NOMO-1 (cell line): ENCODE results near the gene TRPM8.
"Not testable (repeated sequence)": the region's sequence is repeated elsewhere in the genome, so short reads cannot be mapped to it uniquely, and the experiment has no call there.

ENCODE experiments used
- DNase-seq, 2 experiments: peaks; one replicate each; lab custom pipeline; 2025; ENCODE audit not compliant: unreplicated experiment in 2 of 2; lab: John Stamatoyannopoulos, UW

Gene TRPM8

DNA sequence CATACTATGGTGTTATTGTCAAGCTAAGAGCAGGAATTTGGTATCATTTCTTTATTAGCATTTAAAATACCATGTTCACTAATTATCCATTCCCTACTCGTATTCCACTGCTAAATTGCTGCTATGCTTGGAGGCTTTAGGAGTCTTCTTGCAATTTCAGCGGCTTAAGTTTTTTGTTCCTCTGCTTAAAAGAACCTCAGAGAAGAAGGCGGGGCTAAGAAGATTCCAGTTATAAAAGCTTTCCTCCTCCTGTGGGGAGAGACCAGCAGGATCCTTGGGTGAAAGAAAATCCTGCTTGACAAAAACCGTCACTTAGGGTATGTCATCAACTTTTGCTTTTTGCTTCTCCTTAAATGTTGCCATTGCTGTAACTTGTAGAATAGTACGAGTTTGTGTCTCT lies at the start of gene TRPM8:
TRPM8 (plus strand) TSS at position 258 of the 400 bp plus-strand sequence. CDS start 9,165 bp downstream, outside the sequence.
- no peak for DNase-seq

DNA sequence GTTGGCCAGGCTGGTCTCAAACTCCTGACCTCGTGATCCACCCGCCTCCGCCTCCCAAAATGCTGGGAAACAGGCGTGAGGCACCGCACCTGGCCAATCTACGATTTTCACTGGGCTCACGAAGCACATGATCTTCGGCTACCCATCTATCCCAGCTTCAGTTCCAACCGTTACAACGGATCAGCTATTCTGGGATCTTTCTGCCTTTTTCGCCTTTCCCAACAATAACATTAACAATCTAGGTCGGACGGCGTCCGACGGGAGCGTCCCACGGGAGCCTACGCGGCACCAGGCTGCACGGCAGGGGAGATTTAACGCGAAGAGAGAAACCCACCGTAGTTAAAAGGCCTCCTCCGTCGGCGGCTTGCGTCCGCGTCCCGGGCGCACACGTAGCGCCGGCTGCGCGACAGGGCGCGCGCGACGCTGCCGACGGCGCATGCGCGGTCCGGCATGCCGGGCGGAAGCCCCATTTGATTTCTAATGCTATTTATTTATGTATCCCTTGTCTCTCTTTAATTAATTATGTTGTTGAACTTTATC lies 49.1 kb upstream of the TRPM8 start, which contains the start of gene MSL3B:
MSL3B (minus strand) TSS at position 394 of the 540 bp plus-strand sequence.
- DNase-seq = no peak

DNA sequence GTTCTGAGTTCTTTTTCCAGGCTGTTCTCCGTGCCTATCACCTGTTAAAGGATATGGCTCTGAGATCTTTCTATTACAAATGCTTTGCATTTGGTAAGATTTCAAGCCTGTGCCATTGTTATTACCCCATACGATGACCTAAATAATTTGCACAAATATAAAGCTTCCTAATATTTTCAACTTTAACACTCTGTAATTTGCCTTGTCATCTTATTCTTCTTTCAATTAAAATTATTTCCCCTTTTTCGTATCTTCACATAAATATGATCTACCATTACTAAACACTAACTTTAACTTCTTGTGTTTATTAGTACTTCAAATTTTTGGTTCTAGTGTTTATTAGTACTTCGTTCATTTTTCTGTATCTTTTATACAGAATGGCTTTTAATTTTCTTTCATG lies 45.7 kb upstream of the TRPM8 start:
- DNase-seq = no peak

DNA sequence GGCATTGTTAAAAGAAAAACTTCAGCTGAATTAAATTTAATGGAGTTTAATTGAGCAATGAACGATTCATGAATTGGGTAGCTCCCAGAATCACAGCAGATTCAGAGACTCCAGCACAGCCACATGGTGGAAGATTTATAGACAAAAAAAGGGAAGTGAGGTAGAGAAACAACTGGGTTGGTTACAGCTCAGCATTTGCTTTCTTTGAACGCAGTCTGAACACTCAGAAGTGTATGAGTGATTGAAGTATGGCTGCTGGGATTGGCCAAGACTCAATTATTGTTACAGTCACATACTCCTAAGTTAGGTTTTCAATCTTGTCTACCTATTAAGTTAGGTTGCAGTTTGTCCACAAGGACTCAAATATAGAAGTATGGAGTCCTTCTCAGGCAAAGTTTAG lies 45.0 kb upstream of the TRPM8 start:
- peak; percentile 76 to 87 for DNase-seq

DNA sequence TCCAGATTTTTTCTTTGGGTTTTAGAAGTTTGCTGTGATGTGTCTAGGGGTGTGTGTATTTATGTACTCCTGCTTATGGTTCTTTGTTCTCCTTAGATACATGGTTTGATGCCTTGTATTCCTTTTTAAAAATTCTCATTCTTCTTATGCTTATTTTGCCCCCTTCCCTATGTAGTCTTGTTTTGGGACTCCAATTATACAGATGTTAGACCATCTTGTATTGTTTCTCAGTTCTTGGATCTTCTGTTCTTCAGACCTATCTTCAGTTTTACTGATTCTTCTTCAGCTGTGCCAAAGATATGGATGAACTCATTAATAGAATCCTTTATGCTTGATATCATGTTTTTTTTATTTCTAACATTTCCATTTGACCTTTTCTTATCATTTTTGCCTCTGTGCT lies 34.8 kb upstream of the TRPM8 start:
- no peak for DNase-seq

DNA sequence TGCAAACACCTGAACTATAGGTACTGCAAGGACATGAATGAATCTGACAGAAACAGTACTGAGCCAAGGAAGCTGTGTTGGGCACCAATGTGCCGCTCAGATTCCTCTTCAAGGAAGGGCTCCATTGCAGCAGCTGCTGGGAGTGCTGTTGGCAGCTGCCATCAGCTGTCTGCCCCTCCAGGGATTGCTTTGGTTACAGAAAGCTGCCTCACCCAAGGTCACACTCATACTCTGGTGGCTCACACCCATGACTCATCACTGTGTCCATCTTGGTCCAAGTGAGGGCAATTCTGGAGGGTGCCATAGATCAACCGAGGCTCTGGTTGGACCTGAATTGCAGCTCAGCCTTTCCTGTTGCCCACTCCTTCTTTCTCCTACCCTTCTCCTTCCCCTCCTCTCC lies 24.4 kb upstream of the TRPM8 start:
- no peak for DNase-seq

DNA sequence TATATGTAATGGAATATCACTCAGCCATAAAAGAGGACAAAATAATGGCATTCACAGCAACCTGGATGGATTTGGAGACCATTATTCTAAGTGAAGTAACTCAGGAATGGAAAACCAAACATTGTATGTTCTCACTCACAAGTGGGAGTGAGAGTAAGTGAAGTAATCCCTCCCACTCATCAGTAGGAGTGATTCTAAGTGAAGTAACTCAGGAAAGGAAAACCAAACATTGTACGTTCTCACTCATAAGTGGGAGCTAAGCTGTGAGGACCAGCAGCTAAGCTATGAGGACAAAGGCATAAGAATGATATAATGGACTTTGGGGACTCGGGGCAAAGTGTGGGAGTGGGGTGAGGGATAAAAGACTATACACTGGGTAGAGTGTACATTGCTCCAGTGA lies 20.9 kb upstream of the TRPM8 start:
- DNase-seq = not testable (repeated sequence)

DNA sequence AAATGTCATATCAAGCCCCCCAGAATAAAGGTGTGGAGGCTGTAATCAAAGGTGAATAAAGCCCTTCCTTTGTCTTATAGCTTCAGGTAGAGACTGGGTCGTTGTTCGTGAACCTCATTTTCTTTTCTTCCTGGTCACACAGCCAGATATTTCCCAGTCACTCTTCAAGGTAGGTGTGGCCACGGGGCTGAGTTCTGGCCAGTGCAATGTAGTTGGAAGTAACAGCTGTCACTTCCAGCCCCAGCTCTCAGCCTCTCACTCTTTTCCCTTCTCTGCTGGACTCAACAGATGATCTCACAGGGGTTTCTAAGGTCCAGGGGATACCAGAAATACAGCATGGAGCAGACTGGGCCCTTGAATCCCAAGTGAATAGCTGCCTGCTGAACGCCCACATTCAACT lies 15.8 kb upstream of the TRPM8 start:
- DNase-seq = no peak

DNA sequence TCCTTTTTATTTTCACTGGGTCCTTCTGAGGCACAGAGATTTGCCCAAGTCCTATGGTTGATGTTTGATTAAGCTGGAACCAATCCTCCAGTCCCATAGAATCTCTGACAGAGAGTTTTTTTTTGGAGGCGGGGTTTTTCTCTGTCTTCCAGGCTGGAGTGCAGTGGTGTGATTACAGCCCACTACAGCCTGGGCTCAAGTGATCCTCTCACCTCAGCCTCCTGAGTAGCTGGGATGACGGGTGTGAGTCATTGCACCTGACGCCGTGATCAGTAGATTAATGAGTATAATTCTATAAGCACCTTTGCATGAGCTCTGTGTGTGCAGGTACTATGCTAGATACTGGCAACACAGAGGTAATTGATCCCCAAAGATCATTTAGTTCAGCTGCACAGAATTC lies 15.3 kb upstream of the TRPM8 start:
- DNase-seq = no peak

DNA sequence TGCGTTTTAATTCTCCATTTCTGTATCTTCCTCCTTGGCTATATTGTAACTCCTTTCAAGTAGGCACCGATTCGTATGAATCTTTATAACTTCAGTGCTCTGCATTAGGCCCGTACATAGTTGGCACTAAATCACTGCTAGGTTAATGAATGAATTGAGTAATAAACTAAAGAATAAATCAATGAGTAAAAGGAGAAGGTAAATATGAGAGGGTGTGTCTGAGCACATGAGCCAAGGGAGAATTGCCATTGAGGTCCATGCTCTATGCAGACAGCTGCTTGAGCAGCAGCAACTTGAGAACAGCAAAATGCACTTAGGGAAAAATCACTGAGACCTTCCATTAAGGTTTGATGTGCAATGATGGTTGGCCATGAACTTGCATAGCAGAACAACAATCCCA lies 11.2 kb upstream of the TRPM8 start:
- DNase-seq = no peak

DNA sequence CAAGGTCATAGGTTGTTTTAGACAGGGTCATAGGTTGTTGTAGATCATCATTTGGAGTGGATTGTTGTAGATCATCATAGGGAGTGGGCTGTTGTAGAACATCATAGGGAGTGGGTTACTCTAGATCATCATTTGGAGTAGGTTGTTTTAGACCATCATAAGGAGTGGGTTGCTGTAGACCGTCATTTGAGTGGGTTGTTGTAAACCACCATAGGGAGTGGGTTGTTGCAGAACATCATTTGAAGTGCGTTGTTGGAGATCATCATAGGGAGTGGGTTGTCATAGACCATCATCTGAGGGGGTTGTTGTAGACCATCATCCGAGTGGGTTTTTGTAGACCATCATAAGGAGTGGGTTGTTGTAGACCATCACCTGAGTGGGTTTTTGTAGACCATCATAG lies 9.5 kb upstream of the TRPM8 start:
- DNase-seq = no peak

DNA sequence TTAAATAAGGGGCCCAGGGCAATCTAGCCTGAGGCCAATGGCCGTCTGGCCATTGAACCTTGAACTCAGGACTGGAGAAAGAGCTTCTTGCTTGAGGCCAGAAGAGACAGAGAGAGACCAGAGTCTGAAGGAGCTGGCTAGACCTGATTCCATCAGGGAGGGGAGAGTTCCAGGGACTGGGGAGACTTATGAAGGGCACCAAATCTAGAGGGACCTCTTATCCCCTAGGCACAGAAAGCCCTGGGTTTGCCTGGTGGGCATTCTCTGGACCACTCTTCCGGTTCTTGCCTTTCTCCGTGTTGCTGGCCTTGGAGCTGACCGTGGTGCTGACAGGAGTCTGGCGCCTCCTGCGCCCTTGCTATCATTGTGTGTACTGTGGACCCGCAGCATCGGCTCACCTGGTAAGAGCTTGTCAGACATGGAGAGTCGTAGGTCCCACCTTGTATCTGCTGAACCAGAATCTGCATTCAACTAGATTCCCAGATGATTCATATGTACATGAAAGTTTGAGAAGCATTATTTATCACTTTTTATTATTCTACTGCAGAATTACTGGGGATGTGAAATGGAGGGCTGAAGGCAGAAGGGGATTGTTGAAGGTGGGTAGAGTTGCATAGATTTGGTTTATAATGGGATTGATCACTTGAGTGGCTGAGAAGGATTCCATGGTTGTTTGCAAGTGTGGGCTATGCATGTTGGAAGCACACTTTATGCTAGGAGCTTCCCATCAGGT lies 4.3 kb upstream of the TRPM8 start:
- DNase-seq = peak; percentile 6 to 7

DNA sequence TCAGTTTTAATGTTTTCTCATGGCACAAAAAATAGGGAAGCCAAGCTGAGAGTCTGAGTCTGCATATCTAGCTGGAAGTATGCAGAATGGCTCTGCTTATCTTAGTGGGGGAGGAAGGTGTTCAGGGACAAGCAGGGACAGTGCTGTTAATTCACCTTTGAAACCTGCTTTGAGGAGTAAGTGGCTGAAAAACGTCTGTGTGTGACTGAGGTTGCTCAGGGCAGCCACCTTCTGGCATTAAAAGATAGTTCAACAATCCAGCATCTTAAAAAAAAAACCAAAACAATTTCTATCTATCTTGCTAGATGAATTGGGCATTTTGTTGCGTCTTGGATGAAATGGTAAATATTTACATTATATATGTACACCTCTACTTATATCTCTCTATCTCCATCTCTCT lies 2.0 kb upstream of the TRPM8 start:
- DNase-seq = no peak

DNA sequence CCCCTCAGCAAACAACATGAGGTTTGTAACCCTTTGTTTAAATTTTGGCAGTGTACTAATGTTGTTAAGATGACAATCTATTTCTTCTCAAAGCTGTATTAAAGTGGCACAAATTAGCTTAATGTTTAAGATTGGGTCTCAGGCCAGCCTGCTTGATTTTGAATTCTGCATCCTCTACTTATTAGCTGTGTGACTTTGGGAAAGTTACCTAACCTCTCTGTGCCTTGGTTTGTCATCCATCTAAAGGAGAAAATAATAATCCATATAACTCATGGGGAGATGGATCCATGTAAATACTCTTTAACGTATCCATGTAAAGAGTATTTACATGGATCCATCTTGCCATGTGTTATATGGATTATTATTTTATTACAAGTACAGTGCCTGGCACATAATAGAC lies 2.1 kb downstream of the TRPM8 start:
- DNase-seq = no peak

DNA sequence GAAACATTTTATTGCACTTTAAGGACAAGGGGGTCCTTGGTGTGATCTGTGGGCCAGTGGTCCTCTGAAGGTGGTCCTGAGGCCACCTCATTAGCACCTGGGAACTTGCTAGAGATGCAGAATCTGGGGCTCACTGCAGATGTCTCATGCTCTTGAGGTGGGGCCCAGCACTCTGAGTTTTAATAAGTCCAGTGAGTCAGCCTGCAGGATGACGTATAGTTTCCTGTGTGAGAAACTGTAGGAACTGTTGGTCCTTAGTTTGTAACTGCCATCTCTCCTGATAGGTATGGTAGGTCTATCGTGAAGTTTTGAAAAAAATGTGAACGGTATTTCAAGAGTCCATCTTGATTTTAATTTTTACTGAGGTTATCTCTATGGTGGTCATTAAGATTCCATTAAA lies 2.8 kb downstream of the TRPM8 start:
- DNase-seq = peak; percentile 7 to 21

DNA sequence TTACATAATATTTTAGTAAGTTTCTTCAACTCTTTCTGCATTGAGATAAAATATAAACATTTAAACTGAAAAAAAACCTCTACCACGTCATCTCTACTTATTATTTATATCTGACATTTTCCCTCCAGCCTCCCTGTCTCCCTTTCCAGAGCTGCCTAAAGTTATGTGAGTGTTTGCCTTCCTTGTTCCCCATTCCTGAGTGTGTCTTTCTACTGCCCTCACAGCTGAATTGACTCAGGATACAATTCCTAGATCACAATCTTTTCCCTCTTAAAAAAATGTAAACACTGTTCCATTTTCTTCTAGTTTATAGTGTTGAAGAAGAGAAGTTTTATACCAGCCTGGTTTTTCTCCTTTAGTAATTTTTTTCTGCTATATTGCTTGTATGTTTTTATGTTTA lies 5.3 kb downstream of the TRPM8 start:
- no peak for DNase-seq

DNA sequence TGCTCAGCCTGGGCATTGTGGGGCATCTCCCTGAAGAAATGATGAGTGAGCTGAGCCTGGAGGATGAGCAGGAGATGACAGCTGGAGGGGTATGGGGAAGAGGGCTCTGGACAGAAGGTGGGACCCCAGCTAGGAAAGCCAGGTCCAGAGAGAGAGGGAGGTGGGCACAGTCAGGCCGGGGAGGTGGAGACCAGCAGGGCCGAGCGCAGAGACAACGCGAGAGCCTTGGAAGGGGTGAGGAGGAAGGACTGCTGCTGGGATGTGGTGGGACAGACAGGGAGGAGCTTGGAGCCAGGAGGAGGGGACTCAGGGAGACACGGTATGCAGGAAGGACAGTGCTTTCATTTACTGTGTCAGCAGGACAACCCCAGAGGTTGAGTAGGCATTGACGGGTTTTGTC lies 8.2 kb downstream of the TRPM8 start:
- DNase-seq = no peak

DNA sequence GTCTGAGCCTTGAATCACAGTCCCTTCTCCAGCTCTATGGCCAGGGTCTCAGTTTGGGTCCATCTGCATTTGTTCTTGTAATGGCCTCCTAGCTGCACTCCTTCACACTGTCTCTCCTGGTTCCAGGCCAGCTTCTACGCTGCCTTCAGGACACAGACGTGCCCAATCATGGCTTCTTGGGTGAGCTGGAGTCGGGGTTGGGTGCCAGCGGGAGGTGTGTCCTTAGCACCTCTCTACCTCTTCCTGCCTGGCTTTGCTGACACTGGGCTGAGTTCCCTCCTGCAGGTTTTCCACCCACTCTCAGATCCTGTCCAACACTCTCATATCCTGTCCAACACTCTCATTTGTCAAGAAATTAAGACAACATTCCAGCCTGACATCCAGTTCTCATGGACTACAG lies 9.6 kb downstream of the TRPM8 start:
- DNase-seq = no peak

DNA sequence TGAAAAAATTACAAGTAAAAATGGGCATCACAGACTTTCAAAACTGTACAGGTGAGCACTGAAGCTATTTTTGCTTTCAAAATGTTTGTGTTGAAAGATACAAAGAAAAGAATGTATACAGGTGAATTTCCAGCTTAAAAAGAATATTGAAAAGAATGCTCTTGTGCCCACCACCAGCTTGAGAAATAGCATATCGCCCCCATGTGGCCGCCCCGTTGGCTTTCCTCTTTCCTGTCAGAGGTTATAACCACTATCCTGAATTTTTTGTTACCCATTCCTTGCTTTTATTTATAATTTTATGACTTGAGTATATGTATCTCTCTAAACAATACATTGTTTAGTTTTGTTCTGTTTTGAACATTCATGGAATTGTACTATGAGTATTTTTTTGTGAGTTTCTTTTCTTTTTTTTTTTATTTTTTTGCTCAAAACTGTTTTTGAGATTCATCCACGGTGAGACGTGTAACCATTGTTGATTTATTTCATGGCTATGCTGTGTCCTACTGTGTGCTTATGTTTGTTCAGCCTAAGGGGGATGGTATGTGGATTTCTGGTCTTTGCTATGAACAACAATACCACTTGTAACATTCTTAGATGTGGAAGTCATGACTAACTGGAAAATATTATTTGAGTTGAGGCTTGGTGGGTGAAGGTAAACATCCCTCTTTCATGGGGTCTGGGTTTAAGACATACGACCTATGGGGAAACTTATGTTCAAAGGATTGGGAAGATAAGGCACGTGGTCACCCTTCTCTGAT lies 11.6 kb downstream of the TRPM8 start:
- DNase-seq = no peak

DNA sequence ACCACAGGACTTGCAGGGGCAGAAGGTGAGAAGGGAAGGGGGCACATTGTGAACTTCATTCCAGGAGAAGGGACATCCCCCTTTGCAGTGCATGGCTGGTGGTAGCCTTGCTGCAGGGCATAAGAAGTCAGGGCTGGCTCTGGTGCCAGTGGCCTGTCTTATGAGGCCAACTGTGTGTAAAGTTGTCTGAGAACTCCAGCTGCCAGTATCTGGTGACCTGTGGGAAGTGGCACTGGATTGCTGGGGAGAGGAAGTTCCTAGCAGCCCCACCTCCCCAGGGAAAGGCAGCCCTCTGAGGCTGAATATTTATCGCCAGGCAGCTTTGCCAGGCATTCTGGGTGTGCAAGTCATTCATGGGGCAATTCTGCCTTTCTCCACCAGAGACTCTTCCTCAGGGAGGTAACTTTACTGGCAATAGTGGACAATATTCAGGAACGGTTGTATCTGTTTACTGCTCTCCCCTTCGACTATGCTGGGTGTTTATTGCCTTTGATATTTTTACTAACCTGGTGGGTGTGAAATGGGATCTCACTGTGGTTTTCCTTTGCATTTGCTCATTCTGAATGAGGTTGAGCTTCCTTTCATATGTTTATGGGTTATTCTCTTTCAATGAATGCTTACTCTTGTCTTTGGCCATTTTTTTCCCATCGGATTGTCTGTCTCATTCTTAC lies 12.3 kb downstream of the TRPM8 start:
- DNase-seq = no peak

DNA sequence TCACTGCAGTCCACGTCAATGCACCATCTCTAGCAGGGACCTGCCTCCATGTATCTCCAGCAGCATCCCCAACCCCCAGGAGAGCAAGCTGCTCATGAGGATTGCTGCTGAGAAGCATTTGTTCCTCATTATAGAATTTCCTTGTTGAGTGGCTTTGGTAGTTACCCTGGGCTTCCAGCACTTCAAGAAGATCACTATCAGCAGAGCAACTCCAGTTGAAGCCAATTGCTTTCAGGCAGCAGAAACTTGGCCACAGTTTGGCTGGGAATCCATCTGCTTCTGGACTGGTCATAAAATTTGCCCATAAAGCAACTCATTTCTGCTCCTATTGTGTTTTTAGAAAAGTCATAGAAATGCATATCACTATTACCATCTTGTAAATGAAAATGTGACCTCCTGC lies 17.4 kb downstream of the TRPM8 start:
- DNase-seq = no peak
